Endothelial cell of umbilical vein (primary cell): ENCODE measurements around the gene PLXNB2. TPM values are rescaled to one million over a fixed set of nuclear protein-coding genes. Genes with fewer than 3 reads are reported as not detected.

Experiments
- BruUV-seq: library from RNA; stranded (reverse); fragments of 400-500 nt; replicated peaks from 2 replicates; lab custom pipeline; 2021; lab: Mats Ljungman, UMichigan
- CTCF ChIA-PET: fragments of 300-600, 350-600 bp; sonication (Branson Sonifier 250); formaldehyde crosslinking; loops from one replicate; lab custom pipeline; 2021; ENCODE audit warnings: antibody characterized with exemption, inconsistent platforms; lab: Charles Lee
- POLR2A ChIA-PET: fragments of 300-600, 350-600 bp; sonication (Branson Sonifier 250); formaldehyde crosslinking; loops from one replicate; lab custom pipeline; 2021; ENCODE audit warnings: antibody characterized with exemption, inconsistent platforms; lab: Charles Lee
- DNase-seq: peaks from one replicate; pipeline ENCODE4 v3.0.0-alpha.2; 2011; ENCODE audit warnings: low read depth, low spot score
- FAIRE-seq: peaks from 2 replicates; lab custom pipeline; 2011; peaks lifted over from hg19 to GRCh38; lab: Jason Lieb, UNC
- H2AFZ ChIP-seq: 2 replicates; pipeline ENCODE4 v1.6.0; 2012; ENCODE audit warnings: low read depth, low read length, control low read depth, inconsistent platforms
- H3K27ac ChIP-seq: 2 replicates; pipeline ENCODE4 v1.5.1; 2011; ENCODE audit warnings: low read depth, mild to moderate bottlenecking, control low read depth, low read length, moderate library complexity; ENCODE audit not compliant: insufficient read depth
- H3K27me3 ChIP-seq, 2 experiments: 2 replicates each; pipeline versions ENCODE4 v1.6.0 to v1.6.1; 2011; ENCODE audit warnings: low read length in 2 of 2, mixed read lengths in 1 of 2; ENCODE audit not compliant: control insufficient read depth in 2 of 2, insufficient read depth in 2 of 2
- H3K36me3 ChIP-seq, 2 experiments: 2 replicates in 1 of 2; 3 replicates in 1 of 2; pipeline ENCODE4 v1.5.1; 2011; ENCODE audit warnings: low read length in 2 of 2, mild to moderate bottlenecking in 1 of 2, moderate library complexity in 1 of 2; ENCODE audit not compliant: control insufficient read depth in 2 of 2, insufficient read depth in 2 of 2; ENCODE audit errors: extremely low read depth in 1 of 2
- H3K4me1 ChIP-seq: 3 replicates; pipeline ENCODE4 v1.5.1; 2011; ENCODE audit warnings: mild to moderate bottlenecking, low read length; ENCODE audit not compliant: control insufficient read depth, insufficient read depth; ENCODE audit errors: extremely low read depth
- H3K4me2 ChIP-seq: 2 replicates; pipeline ENCODE4 v1.6.1; 2011; ENCODE audit warnings: low read length, control low read depth, mixed read lengths; ENCODE audit not compliant: insufficient read depth
- H3K4me3 ChIP-seq, 3 experiments: fragments of 200-600 bp in 1 of 3; sonication (generic), shearing (Covaris generic) in 1 of 3; replicated peaks in 1 of 3; 2 replicates each; pipeline ENCODE4 v1.5.1; 2011 to 2016; ENCODE audit warnings: control low read depth in 3 of 3, low read length in 3 of 3, mild to moderate bottlenecking in 2 of 3, inconsistent platforms in 1 of 3, low read depth in 1 of 3, moderate library complexity in 1 of 3; ENCODE audit not compliant: insufficient read depth in 1 of 3
- H3K79me2 ChIP-seq: 2 replicates; pipeline ENCODE4 v1.6.0; 2012; ENCODE audit warnings: low read length, inconsistent platforms; ENCODE audit not compliant: control insufficient read depth, insufficient read depth
- H3K9ac ChIP-seq: replicated peaks from 2 replicates; pipeline ENCODE3; 2011; ENCODE audit warnings: low read length, control low read depth; ENCODE audit not compliant: insufficient read depth; ENCODE audit errors: extremely low read depth
- H3K9me1 ChIP-seq: replicated peaks from 3 replicates; pipeline ENCODE4 v1.6.0; 2011; ENCODE audit warnings: mild to moderate bottlenecking, low read length; ENCODE audit not compliant: control insufficient read depth, insufficient read depth; ENCODE audit errors: extremely low read depth
- H3K9me3 ChIP-seq: replicated peaks from 2 replicates; pipeline ENCODE4 v1.5.1; 2012; ENCODE audit warnings: low read length, inconsistent platforms; ENCODE audit not compliant: control insufficient read depth, insufficient read depth
- H4K20me1 ChIP-seq: replicated peaks from 2 replicates; pipeline ENCODE3; 2011; ENCODE audit warnings: mild to moderate bottlenecking, low read length; ENCODE audit not compliant: control insufficient read depth, insufficient read depth; ENCODE audit errors: extremely low read depth
- EZH2 ChIP-seq: IDR thresholded peaks from 2 replicates; pipeline ENCODE4 v1.6.1; 2012; ENCODE audit warnings: borderline replicate concordance, low read depth, mild to moderate bottlenecking, moderate library complexity, low read length, inconsistent platforms; ENCODE audit not compliant: severe bottlenecking
- FOS ChIP-seq: IDR thresholded peaks from 2 replicates; pipeline ENCODE4 v1.6.1; 2011; ENCODE audit warnings: mild to moderate bottlenecking, low read length, moderate library complexity, borderline replicate concordance; ENCODE audit not compliant: insufficient read depth
- GATA2 ChIP-seq: IDR thresholded peaks from 2 replicates; pipeline ENCODE4 v1.7.0; 2011; ENCODE audit warnings: low read depth, mild to moderate bottlenecking, moderate library complexity, mixed read lengths, low read length; ENCODE audit not compliant: insufficient read length, insufficient read depth
- JUN ChIP-seq: IDR thresholded peaks from 2 replicates; pipeline ENCODE4 v1.6.1; 2011; ENCODE audit warnings: borderline replicate concordance, low read depth; ENCODE audit not compliant: insufficient read length, insufficient read depth
- MYC ChIP-seq: IDR thresholded peaks from one replicate; pipeline ENCODE4 v1.6.1; 2011; ENCODE audit warnings: mild to moderate bottlenecking, low read depth, low read length
- POLR2A ChIP-seq: IDR thresholded peaks from 2 replicates; pipeline ENCODE4 v1.6.1; 2012; ENCODE audit warnings: low read depth, mild to moderate bottlenecking, control low read depth, low read length
- POLR2AphosphoS5 ChIP-seq: IDR thresholded peaks from 2 replicates; pipeline ENCODE4 v1.6.1; 2012; ENCODE audit warnings: low read depth, mild to moderate bottlenecking, control low read depth, low read length, moderate library complexity; ENCODE audit not compliant: insufficient read depth
- dilution Hi-C: fragments of 300-500 bp; cut with MboI; formaldehyde crosslinking; loops from one replicate; pipeline ENCODE4 v1.15.0; 2019; ENCODE audit warnings: low sequenced_read_pairs; ENCODE audit not compliant: extremely low pct_ligation_motif_present
- intact Hi-C: fragments of 100-400 bp; cut with micrococcal nuclease; formaldehyde crosslinking; loops from one replicate; pipeline ENCODE4 v1.10.0; 2022
- polyA plus RNA-seq, 4 experiments: library from polyadenylated mRNA; depleted of rRNA in 3 of 4; stranded (reverse) in 3 of 4; unstranded in 1 of 4; fragments of >200 nt; gene quantifications; 2 replicates each; pipeline versions ENCODE4 v1.2.1 to v1.2.3, GENCODE V29; 2011 to 2012; ENCODE audit warnings: missing spikeins in 1 of 4
- total RNA-seq: library from RNA; stranded (reverse); gene quantifications from 2 replicates; pipeline ENCODE4 v1.2.3, GENCODE V29; 2021
- TF ChIP-seq, protein P1 (sequence below): IDR thresholded peaks from 2 replicates; pipeline ENCODE4 v1.6.1; 2011; ENCODE audit not compliant: insufficient read depth, insufficient read length
- TF ChIP-seq, protein P2 (sequence below), 2 donors: IDR thresholded peaks; 1 replicate in 1 of 2; 2 replicates in 1 of 2; pipeline ENCODE4 v1.5.1; 2011; ENCODE audit warnings: low read length in 2 of 2, mild to moderate bottlenecking in 2 of 2, moderate library complexity in 2 of 2, control low read depth in 1 of 2, inconsistent platforms in 1 of 2, low read depth in 1 of 2; ENCODE audit not compliant: insufficient read depth in 1 of 2; ENCODE audit errors: extremely low read depth in 1 of 2

PLXNB2 gene
- total and polyA plus RNA-seq, 2 donors (not counting 3 experiments of a cell fraction or from before 2014, with no cell fraction given), result 82.3 to 139 TPM

GRCh38 chr22:50255607-50256006 lies 51.8 kb downstream of the PLXNB2 start:
- H2AFZ ChIP-seq, result no peak overlapping the region
- dilution Hi-C loops (no loop called here), intact Hi-C loops (no loop called here)
- no peak overlapping the region for H3K4me3 ChIP-seq
- no peaks in the 10 kb centered on the region for H4K20me1 ChIP-seq
- no peak for TF ChIP-seq JUN
- TF ChIP-seq MYC, result no peak
- no peak for TF ChIP-seq POLR2AphosphoS5
- TF ChIP-seq, protein P1, sequence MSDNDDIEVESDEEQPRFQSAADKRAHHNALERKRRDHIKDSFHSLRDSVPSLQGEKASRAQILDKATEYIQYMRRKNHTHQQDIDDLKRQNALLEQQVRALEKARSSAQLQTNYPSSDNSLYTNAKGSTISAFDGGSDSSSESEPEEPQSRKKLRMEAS, result no peak
- TF ChIP-seq EZH2, result no peak
- TF ChIP-seq, protein P2, sequence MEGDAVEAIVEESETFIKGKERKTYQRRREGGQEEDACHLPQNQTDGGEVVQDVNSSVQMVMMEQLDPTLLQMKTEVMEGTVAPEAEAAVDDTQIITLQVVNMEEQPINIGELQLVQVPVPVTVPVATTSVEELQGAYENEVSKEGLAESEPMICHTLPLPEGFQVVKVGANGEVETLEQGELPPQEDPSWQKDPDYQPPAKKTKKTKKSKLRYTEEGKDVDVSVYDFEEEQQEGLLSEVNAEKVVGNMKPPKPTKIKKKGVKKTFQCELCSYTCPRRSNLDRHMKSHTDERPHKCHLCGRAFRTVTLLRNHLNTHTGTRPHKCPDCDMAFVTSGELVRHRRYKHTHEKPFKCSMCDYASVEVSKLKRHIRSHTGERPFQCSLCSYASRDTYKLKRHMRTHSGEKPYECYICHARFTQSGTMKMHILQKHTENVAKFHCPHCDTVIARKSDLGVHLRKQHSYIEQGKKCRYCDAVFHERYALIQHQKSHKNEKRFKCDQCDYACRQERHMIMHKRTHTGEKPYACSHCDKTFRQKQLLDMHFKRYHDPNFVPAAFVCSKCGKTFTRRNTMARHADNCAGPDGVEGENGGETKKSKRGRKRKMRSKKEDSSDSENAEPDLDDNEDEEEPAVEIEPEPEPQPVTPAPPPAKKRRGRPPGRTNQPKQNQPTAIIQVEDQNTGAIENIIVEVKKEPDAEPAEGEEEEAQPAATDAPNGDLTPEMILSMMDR (IDR thresholded peaks at IDR 0.05; ENCODE audit: extremely low read depth in 1 of 2, insufficient read depth in 1 of 2, low read depth in 1 of 2, low read length in 2 of 2), result no peak
- TF ChIP-seq GATA2, result no peak
- no peak for TF ChIP-seq FOS
- no peak for TF ChIP-seq POLR2A
- no peaks in the 10 kb centered on the region for H3K27me3 ChIP-seq
- ChIA-PET CTCF (interaction anchor here (1.4 kb wide), 2 partner anchors 12 to 86 kb away, joined by 3 to 6 read pairs; no protein-coding TSS in a partner anchor), POLR2A (no interaction called here)
- no TSS peak for BruUV-seq
- no peak overlapping the region for H3K9ac ChIP-seq
- peaks cover 11% of the 10 kb centered on the region for H3K4me1 ChIP-seq
- peaks cover 0 to 36% of the 10 kb centered on the region in 2 experiments for H3K36me3 ChIP-seq
- no peaks in the 10 kb centered on the region for H3K9me3 ChIP-seq
- H3K79me2 ChIP-seq, result peaks cover 19% of the 10 kb centered on the region
- no peaks in the 10 kb centered on the region for H3K9me1 ChIP-seq
- FAIRE-seq, result no peak
- H3K27ac ChIP-seq, result no peak overlapping the region
- DNase-seq, result no peak
- H3K4me2 ChIP-seq, result no peak overlapping the region
